Amniotic epithelial cell (primary cell): ENCODE results near the gene DCXR.

Experiments used
- DNase-seq: peaks from one replicate; pipeline ENCODE4 v3.0.0-alpha.2; 2010; ENCODE audit warnings: low read depth

The DCXR gene

DNA sequence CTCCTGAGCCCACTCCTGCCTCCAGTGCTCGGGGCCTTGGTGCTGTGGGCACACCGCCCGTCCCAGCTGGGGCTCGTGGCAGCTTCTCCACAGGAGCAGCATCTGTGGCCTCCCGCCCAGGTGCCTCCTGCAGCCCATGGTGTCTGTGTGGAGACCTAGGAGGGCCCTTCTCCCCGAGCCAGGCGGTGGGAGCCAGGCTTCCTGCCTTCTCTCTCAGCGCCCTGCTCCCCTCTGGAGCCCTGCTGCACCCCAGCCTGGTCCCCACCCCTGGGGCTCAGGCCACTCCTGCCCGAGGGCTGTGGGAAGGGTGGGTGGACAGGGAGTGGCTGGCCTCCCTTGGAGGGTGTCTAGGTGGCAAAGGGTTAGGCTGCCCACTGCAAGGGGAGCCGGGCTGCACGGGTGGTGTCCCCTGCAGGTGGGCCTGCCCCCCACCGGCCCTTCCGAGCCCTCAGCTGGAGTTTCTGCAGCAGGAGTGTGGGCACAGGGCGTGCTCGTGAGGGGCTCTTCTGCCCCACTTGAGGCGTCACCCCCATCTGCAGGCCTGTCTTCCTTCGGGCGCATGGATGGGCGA, 25.8 kb downstream of the DCXR start:
- no peak for DNase-seq

DNA sequence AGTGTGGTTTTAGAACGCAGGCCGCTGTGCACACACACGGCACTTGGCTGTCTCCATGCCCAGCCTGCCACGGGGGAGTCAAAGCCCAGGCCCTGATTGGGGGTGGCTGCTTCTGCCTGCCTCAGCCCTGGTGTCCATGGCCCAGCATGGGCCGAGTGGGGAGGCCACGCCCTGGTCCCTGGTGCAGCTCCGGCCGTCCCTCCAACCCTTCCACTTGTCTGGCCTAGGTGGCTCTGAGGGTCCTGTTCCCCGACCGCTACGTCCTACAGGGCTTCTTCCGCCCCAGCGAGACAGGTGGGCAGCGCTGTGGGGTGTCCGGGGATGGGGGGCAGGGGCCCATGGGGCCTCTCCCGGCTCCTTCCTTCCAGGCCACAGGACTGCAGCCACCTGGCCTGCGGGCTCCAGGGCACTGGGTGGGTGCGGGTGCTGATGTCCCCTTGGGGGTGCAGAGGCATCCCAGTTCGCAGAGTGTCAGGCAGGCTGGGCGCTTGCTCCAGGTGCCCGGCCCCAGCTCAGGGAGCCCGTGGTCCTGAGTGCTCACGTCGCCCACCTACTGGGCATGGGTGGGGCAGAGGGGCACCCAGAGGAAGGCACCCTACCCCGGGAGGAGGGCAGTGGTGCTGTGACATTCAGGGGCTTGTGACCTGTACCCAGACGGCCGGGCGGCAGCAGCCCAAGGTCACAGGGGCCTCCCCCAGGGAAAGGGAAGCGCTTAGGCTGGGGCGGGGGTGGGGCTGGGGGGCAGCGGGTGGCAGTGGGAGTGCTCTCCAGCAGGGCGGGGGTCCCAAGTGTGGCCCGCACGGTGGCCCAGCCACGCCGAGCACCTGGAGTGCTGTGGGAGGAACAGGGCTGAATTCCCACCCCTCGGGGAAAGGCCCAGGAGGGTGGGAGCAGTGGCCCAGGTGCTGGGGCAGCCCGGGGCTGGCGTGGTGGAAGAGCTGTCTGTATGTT, 26.6 kb downstream of the DCXR start:
- DNase-seq: no peak

DNA sequence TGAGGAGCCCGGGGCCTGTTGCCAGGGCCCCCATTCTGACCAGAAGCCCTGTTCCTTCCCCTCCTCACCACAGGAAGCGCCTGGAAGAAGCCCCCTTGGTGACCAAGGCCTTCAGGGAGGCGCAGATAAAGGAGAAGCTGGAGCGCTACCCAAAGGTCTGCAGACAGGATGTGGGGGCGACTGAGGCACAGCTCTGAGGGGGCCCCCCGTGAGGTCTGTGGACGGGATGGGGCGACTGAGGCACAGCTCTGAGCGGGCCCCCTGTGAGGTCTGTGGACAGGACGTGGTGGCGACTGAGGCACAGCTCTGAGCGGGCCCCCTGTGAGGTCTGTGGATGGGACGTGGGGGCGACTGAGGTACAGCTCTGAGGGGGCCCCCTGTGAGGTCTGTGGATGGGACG, 28.1 kb downstream of the DCXR start:
- no peak for DNase-seq

DNA sequence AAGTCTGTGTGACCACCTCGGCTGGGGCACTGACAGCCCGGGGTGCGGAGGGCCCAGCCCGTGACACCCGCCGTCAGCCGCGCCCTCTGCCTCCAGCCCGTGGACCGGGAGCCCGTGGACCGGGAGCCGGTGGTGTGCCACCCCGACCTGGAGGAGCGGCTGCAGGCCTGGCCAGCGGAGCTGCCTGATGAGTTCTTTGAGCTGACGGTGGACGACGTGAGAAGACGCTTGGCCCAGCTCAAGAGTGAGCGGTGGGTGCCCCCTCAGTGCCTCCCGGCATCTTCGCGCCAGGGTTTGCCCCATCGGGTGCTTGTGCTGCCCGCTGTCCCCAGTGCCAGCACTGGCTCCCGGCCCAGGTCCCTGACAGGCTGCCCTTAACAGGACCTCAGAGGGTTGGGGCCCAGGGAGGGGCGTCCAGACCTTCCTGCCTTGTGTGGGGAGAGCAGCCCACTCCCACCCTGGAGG, 28.5 kb downstream of the DCXR start:
- DNase-seq: no peak

DNA sequence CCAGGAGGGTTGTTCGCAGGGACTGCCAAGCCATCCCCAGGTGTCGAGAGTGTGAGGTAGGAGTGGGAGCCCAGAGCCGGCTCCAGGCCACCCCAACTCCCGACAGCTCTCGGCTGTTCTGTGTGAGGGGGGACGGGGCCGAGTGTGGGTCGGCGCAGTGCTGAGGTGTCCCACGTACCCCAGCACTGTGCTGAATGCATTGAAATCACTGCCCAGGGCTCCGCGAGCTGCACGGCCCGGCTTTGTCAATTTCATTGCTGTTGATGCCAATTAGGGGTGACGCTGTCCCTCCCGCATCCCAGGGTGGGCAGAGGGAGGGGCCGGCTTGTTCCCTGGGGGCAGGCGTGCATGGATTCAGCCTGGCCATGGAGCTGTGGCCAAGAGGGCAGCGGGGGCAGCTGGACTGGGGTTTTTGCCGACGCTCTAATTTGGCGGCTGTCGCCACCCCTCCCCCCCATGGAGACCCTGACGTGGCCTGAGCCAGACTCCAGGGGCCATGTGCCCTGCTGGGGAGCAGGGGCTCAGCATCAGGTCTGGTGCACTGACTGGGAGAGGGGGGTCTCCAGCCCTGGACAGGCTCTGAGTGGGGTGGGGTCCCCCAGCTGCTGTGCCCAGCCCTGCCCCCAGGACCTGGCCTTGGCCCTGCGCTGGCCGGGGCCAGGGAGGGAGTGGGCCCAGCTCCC, 29.1 kb downstream of the DCXR start:
- no peak for DNase-seq

DNA sequence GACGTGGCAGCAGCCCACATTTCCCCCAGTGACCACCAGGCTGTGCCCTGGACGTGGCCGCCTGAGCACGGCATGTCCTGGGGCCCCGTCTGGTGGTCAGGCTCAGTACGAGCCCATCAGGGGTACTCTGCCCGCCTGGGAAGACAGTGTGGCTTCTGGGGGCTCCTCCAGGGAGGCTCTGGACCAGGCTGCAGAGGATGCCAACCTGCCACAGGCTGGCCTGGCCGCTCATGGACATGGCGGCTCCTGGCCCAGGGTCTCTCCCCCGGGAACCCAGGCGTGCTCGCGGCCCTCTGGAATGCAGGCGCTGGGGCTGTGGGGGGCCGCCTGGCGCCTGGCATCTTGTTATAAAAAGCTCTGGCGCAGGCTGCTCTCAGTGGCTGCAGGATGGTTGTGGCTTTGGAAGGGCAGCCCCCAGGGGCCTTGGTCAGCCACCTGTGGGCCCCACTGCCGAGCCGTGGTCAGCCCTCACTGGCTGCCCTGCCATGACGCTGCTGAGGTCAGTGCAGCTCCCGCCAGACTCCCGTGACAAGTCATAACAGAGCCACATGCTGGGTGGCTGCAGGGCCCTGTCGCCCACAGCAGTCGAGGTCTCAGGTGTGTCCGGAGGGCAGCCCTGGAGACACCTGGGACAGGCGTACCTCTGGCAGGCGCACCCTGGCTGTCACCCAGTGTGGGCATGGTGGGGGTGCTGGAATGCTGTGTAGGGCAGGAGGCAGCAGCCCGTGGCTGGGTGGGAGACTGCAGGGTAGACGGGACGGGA, 29.8 kb downstream of the DCXR start:
- no peak for DNase-seq

DNA sequence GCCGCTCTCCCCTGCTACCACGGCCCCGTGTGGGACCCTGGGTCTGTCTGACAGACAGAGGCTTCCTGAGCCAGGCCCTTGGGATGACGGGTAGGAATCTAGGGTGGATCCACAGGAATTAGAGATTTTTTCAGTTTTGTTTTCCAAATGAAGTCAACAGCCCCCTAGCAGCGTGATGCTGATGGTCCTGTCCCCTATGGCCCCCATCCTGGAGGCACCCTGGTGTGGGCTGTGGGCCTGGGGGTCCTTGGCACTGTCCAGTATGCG, 30.3 kb downstream of the DCXR start:
- DNase-seq: no peak

DNA sequence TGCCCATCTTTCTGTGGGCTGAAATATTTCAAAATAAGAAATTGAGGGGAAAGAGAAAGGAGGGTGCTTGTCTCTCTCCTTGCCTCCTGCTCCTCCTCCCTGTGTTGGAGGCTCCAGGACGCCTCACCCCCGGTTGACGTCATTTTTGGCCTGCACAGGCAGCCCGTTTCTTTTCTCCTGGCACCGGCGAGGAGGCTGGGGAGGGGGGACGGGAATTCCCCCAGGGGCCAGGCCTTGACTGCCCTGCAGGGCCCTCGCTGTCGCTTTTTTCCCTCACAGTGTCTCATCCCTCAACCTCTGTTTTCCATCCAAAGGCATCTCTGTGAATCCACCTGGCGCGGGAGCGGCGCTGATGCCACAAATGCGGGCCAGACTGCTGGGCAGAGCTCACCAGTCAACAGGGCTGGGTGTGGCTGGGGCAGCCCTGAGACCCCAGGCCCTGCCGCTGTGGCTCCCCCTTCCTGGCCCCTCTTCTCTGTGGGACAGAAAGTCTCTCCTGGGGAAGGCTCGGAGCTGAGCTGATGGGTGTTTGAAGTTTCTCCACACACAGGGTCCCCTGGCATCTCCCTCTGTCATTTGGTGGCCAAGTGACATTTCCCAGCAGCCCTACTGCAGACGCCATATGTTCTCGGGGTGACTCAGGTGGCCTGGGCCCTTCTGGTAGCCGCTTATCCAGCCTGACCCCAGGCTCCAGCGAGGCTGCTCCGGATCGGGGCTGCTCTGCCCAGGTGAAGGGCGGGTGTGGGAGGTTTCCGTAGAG, 30.8 kb downstream of the DCXR start:
- DNase-seq: peak; percentile 34

DNA sequence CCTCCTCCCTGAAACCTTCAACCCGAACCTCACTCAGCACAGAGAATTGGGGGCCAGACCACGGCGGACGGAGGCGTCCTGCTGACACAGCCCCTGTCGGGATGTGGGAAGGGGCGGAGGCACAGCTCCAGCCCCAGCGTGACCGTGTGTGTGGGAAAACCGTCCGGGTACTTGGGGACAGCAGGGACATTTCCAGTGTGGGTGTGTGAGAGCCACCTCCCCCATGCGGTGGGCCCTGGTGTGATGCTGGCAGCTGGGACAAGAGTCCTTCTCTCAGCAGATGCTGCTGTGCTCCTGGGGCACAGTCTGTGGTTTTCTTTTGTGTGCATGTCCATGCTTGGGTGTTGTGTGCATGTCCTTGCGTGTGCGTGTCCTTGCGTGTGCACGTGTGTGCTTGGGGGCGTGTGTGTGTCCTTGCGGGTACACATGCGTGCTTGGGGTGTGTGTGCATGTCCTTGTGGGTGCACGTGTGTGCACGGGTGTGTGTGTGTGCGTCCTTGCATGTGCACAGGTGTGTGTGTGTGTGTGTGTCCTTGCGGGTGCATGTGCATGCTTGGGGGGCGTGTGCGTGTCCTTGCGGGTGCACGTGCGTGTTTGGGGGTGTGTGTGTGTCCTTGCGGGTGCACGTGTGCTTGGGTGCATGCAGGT, 31.7 kb downstream of the DCXR start:
- no peak for DNase-seq

DNA sequence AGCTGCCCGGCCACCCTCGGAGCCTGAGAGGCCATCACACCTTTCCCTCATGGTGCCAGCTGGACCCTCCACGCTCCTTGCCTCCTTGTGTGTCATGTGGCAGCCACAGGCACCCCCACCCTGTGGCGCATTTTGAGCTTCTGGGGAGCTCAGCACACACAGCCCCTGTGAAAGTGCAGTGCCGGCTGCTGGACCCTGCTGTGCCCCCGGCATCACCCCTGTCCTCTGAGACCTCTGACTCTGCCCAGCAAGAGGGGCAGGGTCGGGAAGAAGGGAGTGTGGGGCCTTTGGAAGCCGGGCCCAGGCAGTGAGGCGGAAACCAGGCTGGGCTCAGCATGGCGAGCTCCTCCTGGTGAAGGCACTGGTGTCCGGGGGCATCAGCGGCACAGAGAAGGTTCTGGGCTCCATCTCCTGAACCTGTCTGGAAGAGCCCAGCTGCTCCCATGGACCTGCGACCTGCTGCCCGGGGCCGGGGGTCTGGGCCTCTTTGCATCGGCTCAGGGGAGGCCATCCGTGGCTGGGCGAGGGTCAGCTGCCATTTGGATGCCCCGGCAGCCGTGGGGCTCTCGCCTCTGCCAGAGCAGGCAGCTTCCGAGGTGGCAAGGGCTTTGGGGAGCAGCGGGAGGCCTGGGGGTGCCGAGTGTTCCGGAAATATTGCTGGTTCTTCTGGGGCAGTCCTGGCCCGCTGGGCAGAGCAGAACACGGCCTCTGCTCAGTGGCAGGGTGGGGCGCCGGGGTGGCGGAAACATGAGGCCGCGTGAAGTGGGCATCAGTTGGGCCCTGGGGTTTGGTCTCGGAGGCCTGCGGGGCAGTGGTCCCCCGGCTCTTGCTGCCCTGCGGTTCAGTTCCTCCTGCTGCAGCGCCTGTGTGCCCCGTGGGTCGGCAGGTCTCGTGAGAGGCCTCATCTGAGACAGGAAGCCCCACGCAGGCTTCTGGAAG, 32.7 kb downstream of the DCXR start:
- DNase-seq: no peak

DNA sequence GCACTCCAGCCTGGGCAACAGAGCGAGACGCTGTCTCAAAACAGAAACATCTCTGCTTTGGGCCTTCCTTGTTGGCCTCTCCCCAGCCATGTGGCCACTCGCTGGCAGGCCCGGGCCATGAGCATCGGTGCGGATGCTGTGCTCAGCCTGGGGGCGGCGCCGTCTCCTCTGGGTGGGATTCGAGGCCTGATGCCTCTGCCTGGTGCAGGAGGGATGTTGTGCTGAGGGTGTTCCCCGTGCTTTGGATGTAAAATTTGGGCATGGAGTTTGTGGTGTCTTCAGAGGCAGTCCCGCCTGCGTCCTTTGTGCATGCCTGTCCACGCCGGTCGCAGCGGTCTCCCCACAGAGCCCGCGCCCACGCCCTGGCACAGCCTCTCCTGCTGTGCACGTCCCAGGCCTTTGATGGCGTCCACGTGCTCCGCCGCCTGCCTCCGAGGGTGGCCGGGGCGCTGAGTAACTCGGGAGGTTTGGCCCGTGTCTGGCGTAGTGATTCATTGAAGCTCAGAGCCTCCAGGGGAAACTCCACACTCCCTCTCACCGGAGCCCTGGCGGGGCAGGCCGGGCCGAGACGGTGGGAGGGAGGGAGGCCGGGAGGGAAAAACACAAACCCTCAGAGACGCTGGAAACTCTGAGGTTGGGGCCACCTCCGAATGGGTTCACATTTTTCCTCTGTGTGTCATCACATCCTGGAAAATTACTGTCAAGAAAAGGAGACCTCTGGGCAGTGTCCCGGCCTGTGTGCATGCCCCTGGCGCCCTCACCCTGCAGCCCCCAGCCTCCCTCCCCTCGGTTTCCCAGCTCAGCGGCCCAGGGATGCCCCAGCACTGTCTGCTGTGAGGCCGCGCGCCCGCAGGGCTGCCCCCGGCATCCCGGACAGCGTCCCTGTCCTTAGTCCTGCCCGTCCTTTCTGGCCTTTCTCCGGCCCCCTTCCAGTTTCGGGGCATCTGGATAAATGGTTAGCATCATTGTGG, 33.8 kb downstream of the DCXR start:
- peak; percentile 92 for DNase-seq

DNA sequence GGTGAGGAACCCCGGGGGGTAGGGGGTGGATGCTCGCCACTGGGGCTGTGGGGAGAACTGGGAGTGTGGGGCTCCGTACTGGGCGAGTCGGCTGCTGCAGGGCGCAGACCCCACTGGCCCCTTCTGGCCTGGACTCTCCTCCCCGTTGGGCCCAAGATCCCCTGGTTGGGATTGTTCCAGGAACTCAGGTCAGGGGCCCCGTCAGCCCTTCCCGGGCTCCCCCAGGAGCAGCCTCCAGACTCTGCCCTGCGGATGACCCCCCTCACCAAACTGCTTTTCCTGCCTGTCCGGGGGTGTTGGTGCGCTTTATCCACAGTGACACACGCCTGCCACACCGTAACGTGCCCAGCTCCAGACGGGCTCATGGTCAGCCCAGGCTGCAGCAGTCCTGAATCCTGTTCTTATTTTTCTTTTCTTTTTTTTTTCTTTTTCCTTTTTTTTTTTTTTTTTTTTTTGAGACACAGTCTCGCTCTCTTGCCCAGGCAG, 35.9 kb downstream of the DCXR start:
- DNase-seq: no peak

DNA sequence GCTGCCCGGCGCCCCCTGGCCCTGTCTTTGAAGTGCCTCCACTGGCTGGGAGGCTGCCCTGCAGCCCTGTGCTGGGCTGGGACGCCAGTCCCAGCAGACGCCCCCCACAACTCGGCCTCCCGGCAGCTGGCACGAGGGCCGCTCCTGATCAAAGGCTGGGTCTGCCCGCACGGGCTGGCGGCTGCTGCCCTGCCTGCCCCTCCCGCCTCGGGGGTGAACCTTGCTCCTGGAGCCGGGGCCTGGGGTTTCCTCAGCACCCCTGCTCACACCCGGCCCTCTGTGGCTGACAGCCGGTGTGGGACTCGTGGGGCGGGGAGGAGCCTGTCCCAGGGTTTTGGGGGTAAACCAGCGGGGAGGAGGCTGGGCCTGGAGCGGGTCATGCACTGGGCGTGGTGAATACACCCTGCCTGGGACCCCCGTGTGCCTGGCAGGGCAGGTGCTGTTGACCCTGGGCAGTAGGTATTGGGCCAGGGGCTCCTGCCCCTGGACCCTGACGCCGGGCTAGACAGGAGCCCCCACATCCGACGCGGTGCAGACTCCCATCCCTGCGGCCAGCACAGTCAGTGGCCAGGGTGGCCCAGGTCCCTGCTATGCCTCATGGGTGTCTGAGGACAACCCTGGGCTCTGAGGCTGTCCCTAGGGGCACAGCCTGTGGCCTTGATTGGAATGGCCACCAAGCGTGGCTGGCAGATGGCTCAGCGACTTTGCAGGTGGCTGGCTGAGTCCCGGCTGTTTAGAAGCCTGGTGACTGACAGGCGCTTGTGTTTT, 36.5 kb downstream of the DCXR start:
- DNase-seq: no peak

DNA sequence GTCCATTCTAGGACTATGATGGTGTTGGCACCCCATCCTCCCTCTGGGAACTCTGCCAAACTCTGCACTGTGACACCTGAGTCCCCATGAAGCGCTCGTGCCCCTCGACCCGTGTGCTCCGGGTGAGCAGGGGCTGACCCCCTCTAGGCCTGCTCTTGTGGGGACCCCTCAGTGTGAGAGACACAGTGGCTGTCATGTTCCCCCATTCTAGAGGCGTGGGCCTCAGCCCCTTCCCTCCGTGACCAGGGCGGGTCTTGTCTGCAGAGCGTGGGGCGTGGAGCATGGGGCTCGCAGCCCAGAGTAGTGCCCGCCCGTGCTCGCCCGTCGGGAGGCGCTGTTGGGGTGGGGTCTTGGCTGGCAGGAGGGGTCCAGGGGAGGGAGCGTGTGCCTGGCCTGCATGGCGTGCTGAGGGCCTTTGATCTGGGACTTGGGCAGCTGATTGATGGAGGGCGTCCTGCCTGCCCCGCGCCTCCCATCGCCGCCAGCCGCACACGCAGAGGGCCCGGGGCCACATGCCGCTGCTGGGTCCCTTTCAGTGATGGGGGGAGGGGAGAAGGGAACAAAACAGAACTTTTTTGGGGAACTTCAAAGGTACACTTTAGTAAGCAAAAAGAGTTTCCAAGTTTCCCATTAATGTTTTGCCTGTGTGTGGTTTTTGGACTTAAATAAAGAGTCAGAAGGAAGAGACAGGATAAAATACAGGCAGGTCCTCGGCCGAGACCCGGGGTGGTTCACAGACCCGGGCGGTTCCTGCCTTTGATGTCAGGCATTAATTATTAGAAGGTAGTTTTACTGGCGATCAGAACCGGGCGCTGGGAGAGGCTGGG, 37.3 kb downstream of the DCXR start:
- DNase-seq: no peak

DNA sequence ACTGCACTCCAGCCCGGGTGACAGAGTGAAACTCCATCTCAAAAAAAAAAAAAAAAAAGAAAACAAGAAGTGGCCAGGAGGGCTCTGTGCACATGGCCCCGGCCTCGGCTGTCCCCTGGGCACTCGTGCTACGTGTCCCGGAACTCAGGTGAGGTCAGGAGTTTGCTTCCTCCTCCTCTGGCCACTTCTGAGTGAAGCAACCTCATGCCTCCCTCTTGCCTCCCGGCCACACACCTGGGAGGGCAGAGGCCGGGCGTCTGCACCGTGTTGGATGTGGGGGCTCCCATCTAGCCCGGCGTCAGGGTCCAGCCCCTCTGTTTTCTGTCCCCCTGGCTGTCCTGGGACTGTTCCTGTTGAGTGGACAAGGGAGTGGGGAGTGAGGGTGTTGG, 37.9 kb downstream of the DCXR start:
- no peak for DNase-seq

DNA sequence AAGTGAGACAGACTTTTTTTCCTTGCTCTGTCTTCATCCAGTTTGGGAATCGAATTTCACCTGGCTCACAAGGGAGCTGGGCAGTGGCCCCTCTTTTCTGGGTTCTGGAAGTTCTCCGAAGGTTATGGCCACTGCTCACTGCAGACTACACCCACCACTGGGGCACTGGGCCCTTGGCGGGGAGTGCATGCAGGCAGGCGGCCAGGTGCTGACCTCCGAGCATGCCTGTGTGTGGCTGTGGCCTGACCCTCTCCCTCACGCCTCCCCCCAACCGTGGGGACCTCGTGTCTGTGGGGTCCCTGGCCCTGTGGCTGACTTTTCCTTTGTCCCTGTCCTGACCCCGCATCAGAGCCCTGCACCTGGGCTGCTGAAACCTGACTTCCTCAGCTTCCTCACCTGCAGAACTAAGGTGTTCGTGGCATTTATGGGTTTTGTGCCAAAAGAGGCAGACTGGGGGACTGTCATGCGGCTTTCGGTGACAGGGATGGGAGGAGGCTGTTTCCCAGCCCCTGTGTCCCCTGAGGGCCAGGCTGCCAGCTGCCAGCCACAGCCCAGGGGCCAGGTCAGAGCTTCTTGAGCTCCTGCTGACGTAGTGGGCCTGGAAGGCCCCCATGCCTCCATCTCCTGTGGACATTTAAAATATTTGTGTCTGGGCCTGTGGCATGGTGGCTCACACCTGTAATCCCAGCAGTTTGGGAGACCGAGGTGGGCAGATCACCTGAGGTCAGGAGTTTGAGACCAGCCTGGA, 38.6 kb downstream of the DCXR start:
- DNase-seq: no peak
